ENCODE measurements around the gene NCOA7.
"Not testable (repeated sequence)": the region's sequence is repeated elsewhere in the genome, so short reads cannot be mapped to it uniquely, and the experiment has no call there.

The NCOA7 gene

GRCh38 chr6:125753937-125754259 lies 36.9 kb upstream of the NCOA7 start:
- DNase-seq = no peak

GRCh38 chr6:125754566-125754965 lies 36.2 kb upstream of the NCOA7 start:
- no peak for DNase-seq

DNA sequence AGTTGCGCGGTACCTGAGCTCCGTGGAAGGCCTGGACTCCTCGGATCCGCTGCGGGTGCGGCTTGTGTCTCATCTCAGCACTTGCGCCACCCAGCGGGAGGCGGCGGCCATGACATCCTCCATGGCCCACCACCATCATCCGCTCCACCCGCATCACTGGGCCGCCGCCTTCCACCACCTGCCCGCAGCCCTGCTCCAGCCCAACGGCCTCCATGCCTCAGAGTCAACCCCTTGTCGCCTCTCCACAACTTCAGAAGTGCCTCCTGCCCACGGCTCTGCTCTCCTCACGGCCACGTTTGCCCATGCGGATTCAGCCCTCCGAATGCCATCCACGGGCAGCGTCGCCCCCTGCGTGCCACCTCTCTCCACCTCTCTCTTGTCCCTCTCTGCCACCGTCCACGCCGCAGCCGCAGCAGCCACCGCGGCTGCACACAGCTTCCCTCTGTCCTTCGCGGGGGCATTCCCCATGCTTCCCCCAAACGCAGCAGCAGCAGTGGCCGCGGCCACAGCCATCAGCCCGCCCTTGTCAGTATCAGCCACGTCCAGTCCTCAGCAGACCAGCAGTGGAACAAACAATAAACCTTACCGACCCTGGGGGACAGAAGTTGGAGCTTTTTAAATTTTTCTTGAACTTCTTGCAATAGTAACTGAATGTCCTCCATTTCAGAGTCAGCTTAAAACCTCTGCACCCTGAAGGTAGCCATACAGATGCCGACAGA lies 31.4 kb upstream of the NCOA7 start:
- no peak for DNase-seq

- no peak for DNase-seq
These were observed 30.8 kb upstream of the NCOA7 start for GRCh38 chr6:125759959-125760457.

- no peak for DNase-seq
These were observed 26.6 kb upstream of the NCOA7 start for GRCh38 chr6:125764121-125764671.

DNA sequence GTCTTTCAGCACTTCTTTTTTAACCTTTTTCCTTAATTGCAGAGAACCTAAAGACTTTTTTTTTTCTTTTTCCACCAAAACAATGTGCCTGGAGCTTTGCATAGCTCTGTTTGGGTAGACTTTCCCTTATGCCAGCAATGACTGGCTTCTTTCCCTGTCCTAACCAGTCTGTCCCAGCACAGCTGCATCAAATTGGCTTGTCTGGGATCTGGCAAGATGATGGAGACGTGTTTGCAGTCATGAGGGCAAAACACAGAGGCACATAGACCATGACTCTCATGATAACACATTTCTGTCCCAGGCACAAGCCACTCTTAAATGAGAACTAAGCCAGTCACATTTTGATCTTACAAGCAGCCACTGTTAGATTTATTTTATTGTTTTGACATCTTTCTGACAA lies 24.8 kb upstream of the NCOA7 start:
- no peak for DNase-seq

GRCh38 chr6:125766641-125767040 lies 24.1 kb upstream of the NCOA7 start:
- DNase-seq = no peak

- no peak for DNase-seq
These were observed 21.5 kb upstream of the NCOA7 start for GRCh38 chr6:125769147-125769783.

DNA sequence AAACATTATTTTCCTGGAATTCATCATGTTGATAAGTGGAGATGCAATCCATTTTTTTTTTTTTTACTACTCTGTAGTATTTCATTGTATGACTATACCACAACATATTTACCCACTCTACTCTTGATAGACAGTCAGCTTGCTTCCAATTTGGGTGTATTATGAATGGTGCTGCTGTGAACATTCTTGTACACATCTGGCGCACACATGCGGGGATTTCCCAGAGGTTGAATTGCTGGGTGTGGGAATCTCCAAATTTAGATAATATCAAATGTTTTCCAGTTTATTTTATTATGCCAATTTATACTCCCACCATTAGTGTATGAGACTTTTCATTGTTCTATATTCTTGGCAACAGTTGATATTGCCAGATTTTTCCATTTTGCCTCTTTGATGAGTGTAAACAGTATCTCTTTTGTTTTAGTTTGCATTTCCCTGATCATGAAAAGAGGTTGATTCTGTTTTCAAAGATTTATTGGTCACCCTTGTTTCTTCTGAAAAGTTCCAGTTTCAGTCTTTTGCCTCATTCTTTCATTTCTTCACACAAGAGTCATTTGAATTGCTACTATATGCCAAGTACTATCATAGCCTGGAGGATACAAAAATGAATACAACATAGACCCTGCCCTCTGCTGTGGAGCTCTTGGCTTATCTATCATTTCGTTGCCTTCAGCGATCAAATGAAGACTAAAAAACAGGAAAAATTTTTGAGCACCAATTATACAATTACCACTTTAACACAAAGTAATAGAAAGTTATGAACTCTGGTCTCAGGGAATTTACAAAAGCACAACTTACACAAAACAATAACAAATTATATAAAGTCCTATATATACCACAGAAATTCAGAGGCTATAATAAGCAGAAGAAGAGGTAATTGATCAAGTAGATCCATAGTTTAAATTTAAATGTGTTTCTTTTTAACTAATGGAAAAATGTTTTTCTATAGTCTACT lies 17.1 kb upstream of the NCOA7 start:
- DNase-seq = no peak

DNA sequence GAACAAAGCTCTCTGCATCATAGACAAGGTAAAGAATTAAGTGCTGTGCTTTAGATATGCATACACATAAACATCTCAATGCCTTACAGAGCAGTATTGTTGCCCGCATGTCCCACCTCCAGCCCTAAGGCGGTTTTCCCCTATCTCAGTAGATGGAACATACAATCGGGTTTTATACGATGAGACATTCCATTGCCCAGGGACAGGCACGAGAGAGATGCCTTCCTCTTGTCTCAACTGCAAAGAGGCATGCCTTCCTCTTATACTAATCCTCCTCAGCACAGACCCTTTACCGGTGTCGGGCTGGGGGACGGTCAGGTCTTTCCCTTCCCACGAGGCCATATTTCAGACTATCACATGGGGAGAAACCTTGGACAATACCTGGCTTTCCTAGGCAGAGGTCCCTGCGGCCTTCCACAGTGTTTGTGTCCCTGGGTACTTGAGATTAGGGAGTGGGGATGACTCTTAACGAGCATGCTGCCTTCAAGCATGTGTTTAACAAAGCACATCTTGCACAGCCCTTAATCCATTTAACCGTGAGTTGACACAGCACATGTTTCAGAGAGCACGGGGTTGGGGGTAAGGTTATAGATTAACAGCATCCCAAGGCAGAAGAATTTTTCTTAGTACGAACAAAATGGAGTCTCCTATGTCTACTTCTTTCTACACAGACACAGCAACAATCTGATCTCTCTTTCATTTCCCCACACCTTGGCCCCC lies 14.5 kb upstream of the NCOA7 start:
- DNase-seq = not testable (repeated sequence)

DNA sequence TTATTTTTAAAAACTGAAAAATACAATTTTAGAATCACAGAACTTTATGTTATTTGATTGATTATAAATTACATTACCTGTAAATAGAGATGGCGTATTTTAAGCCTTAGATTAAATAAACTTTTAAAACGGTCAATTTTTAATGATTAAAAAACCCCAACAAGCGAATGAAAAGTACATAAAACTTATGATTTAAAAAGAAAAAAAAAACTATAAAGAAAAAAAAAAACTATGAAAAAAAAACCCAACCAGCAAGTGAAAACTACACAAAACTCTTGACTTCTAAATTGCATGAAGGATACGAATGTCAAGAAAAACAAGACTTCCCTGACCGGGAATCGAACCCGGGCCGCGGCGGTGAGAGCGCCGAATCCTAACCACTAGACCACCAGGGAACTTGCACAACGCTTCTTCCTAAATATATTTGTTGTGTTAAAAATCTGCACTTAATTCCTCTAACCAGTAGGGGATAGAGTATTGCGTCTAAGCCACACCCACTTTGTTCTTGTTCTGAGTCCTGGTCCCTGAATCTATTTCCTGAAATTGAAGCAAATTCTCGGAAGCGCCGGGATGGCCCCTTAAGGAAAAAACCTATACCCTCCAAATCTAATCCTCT lies 10.7 kb upstream of the NCOA7 start:
- peak; percentile 95 for DNase-seq

- peak; percentile 88 for DNase-seq
These were observed 10.0 kb upstream of the NCOA7 start for GRCh38 chr6:125780540-125781313.

GRCh38 chr6:125781314-125781868 lies 9.4 kb upstream of the NCOA7 start:
- DNase-seq = no peak

DNA sequence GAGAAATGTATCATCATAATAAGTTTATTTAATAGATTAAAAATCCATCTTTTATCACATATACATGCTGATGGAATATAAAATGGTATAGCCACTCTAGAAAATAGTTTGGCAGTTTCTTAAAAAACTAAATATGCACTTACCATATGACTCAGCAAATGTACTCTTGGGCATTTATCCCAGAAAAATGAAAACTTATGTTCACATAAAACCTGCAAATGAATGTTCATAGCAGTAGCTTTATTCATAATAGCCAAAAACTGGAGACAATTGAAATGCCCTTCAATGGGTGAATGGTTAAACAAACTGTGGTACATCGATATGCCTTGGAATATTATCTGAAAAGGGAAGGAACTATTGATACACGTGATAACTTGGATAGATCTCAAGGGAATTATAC lies 6.4 kb upstream of the NCOA7 start:
- DNase-seq = no peak

DNA sequence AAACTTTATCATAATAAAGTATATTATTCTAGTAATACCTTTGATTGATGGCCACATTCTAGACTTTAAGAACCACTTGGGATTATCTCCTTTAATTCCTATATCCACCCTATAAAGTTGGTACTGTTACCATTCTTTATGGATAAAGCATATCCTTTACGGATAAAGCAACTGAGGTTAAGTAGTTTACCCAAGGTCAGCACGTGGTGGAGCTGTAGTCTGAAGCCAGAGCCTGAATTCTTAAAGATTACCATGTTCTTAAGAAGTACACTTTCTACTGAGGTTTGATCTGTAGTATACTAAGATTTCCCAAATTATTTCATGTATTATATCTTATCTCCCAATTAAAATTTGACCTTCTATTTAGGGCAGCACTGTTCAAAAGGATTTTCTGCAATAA lies 3.0 kb upstream of the NCOA7 start:
- no peak for DNase-seq

- DNase-seq = no peak
These were observed 1.6 kb upstream of the NCOA7 start for GRCh38 chr6:125789167-125789566.

GRCh38 chr6:125789576-125790357 lies 993 bp upstream of the NCOA7 start:
- DNase-seq = no peak

DNA sequence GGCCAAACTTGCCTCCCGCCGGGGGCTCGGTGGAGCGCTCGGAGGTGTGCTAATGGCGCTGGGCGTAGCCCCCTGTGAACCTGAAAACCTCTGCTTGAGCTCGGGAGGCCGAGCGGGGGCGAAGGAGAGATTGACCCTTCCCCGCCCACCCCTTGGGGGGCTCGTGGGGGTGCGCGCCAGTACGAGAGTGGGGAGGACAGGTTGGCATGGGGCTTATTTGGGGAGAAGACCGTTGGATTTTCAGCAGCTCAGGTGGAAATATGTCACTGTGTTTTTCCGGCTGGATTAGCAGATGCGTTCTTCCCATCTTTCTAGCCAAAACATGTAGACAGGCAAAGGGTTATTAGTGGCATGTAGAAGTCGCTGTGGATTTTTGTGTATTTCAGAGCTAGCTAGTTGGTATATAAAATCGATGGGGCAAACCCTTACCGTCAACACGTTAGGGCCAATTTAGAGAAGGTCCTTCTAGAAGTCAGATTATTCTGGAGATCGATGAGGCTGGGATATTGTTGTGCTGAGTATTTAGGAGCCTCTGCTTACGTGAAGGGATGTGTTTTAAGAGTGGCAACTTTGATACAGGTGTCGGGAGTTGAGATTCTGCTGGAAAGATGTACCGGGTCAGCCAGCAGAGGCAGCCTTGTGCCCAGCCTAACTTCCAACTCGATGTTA lies 525 bp downstream of the NCOA7 start:
- peak; percentile 75 for DNase-seq

GRCh38 chr6:125791820-125792165 lies 1.0 kb downstream of the NCOA7 start:
- DNase-seq = no peak

DNA sequence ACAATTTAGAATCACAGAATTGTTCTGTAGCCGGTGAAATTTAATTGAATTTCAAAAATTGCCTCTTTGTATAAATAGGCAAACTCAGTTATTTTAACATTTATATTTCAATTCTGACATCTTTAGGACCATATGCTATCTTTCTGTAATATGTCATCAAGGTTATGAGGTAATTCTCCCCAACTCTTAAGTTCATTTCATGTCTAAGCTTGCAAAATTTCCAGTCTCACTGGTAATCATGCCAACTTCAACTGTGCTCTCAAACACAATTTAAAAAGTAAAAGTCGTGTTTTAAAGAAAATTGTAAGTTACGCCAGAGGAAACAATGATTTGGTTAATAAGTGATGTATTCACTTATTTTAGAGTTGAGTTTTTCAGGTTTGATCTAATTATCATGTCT lies 1.4 kb downstream of the NCOA7 start:
- peak; percentile 23 for DNase-seq
